ENCODE data around the gene ACE2. TPM values are rescaled to one million over a fixed set of nuclear protein-coding genes. Genes with fewer than 3 reads are reported as not detected.

The ACE2 gene
- total and polyA plus RNA-seq, 10 donors, result 0.03 to 0.06 TPM; not detected in 8

DNA sequence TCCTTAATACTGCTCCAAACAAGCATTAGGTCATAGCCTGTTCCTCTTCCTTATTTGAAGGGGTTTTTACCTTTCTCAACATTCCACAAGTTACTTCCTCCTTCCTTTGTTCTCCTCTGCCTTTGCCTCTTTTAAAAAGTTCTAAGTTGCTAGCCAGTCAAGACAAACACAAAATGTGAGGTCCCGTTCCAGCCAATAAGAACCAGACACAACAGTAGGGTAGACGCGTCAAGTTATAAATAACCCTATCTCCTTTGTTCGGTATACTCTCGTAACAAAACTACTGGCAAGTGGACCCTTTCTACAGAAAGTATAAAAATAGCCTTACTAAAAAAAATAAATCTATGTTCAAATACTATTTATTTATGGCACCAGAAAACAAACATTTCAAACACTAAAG is 6.3 kb upstream of the ACE2 start:
- no peaks in the 10 kb centered on the region for H3K9me3 ChIP-seq
- WGBS, 5 donors, result 69 to 91% (median 86%) methylated on average over 5 of the region's 5 CpGs
- no peak overlapping the region for H3K27ac ChIP-seq
- intact Hi-C loops (cut with DNase I; ENCODE audit: low total_unique reads), result no loop called here
- no peaks in the 10 kb centered on the region for H3K36me3 ChIP-seq
- no peak overlapping the region for H3K4me3 ChIP-seq
- TF ChIP-seq POLR2A (IDR thresholded peaks at IDR 0.05), result no peak
- TF ChIP-seq, protein P1, sequence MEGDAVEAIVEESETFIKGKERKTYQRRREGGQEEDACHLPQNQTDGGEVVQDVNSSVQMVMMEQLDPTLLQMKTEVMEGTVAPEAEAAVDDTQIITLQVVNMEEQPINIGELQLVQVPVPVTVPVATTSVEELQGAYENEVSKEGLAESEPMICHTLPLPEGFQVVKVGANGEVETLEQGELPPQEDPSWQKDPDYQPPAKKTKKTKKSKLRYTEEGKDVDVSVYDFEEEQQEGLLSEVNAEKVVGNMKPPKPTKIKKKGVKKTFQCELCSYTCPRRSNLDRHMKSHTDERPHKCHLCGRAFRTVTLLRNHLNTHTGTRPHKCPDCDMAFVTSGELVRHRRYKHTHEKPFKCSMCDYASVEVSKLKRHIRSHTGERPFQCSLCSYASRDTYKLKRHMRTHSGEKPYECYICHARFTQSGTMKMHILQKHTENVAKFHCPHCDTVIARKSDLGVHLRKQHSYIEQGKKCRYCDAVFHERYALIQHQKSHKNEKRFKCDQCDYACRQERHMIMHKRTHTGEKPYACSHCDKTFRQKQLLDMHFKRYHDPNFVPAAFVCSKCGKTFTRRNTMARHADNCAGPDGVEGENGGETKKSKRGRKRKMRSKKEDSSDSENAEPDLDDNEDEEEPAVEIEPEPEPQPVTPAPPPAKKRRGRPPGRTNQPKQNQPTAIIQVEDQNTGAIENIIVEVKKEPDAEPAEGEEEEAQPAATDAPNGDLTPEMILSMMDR (IDR thresholded peaks at IDR 0.05 in 8 of 11, conservative IDR thresholded peaks at IDR 0.05 in 3 of 11), result no peak
- no peak for TF ChIP-seq POLR2AphosphoS5 (IDR thresholded peaks at IDR 0.05)
- no peak for DNase-seq
- H3K4me1 ChIP-seq, result no peaks in the 10 kb centered on the region
- peaks cover 0 to 15% (median 0%) of the 10 kb centered on the region in 7 donors for H3K27me3 ChIP-seq (replicated peaks in 1 of 7)

DNA sequence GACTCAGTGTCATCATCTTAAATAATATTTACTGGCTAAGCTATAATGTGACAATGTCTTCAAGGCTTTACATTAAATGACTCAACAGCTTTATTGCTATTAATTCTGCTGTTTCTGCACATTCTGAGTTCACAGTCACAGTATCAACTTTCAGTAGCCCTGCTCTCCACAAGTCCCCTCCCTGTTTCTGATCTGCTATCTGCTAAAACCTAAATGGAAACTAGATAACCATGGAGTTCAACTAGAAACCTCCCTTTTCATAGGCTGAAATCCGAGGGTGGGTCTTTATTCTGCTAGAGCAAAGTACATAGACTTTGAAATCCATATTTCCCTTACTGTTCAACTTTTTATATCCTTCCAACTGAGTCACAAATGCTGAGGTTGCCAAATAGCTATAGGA is 5.4 kb upstream of the ACE2 start:
- TF ChIP-seq, protein P1 (IDR thresholded peaks at IDR 0.05 in 8 of 11, conservative IDR thresholded peaks at IDR 0.05 in 3 of 11), result no peak
- TF ChIP-seq POLR2AphosphoS5 (IDR thresholded peaks at IDR 0.05), result no peak
- TF ChIP-seq POLR2A (IDR thresholded peaks at IDR 0.05), result no peak
- Histone ChIP-seq H3K9me3 (no peaks in the 10 kb centered on the region), H3K4me1 (no peaks in the 10 kb centered on the region), H3K4me3 (no peak overlapping the region), H3K27me3 (replicated peaks in 1 of 7) (peaks cover 0 to 23% (median 0%) of the 10 kb centered on the region in 7 donors), H3K36me3 (no peaks in the 10 kb centered on the region), H3K27ac (no peak overlapping the region)
- WGBS, 5 donors, result 26 to 78% (median 43%) methylated on average over 1 of the region's 1 CpG
- intact Hi-C loops (cut with DNase I; ENCODE audit: low total_unique reads), result no loop called here
- no peak for DNase-seq

DNA sequence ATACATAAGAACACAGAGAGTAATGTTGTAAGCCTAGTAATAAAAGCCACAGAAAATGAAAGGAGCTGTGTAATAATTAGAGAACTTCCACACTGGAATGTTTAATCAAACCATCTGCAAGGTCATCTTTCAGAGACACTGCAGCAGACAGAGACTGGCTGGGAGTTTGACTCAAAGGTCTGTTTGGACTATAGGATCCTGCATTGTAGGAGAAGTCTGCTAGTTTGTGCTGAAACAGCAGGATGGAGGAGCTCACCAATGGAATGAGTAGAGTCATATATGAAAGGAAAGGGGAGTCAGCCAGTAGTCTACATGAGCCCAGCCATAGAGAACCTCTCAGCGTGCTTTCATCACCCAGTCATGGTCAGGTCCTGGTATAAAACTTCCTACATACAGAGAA is 4.5 kb upstream of the ACE2 start:
- 50 to 95% (median 79%) methylated on average over 1 of the region's 1 CpG for WGBS, 5 donors
- H3K27me3 ChIP-seq (replicated peaks in 1 of 7), result peaks cover 0 to 29% (median 0%) of the 10 kb centered on the region in 7 donors
- H3K4me3 ChIP-seq, result no peak overlapping the region
- no peaks in the 10 kb centered on the region for H3K36me3 ChIP-seq
- no peak for TF ChIP-seq POLR2AphosphoS5 (IDR thresholded peaks at IDR 0.05)
- TF ChIP-seq POLR2A (IDR thresholded peaks at IDR 0.05), result no peak
- TF ChIP-seq, protein P1 (IDR thresholded peaks at IDR 0.05 in 8 of 11, conservative IDR thresholded peaks at IDR 0.05 in 3 of 11), result no peak
- intact Hi-C loops (cut with DNase I; ENCODE audit: low total_unique reads), result no loop called here
- H3K9me3 ChIP-seq, result no peaks in the 10 kb centered on the region
- DNase-seq, result no peak
- H3K4me1 ChIP-seq, result no peaks in the 10 kb centered on the region
- H3K27ac ChIP-seq, result no peak overlapping the region

DNA sequence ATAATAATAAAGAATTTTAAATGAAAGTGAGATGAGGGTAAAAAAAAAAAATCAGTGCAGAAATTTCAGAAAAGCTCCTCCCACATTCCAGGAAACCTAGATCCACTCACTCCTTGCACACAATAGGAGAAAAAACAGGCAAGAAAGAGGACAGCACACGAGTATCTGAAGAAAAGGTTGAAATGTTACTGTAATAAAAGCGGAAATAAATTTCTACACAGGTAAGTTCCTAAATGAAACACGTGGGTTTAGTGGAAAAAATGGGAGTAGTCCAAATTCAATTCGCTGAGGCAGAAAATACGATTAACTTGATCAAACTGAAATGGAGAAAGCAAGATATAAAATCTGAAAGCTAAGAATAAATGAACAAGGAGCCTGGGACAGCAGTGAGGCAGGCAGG is 2.0 kb upstream of the ACE2 start:
- no peak overlapping the region for H3K27ac ChIP-seq
- no peaks in the 10 kb centered on the region for H3K36me3 ChIP-seq
- intact Hi-C loops (cut with DNase I; ENCODE audit: low total_unique reads), result no loop called here
- no peaks in the 10 kb centered on the region for H3K9me3 ChIP-seq
- TF ChIP-seq POLR2AphosphoS5 (IDR thresholded peaks at IDR 0.05) (no peak), POLR2A (IDR thresholded peaks at IDR 0.05) (no peak)
- TF ChIP-seq, protein P1 (IDR thresholded peaks at IDR 0.05 in 8 of 11, conservative IDR thresholded peaks at IDR 0.05 in 3 of 11), result no peak
- WGBS, 5 donors, result 62 to 82% (median 76%) methylated on average over 5 of the region's 5 CpGs
- no peaks in the 10 kb centered on the region for H3K4me1 ChIP-seq
- no peak for DNase-seq
- peaks cover 0 to 38% (median 0%) of the 10 kb centered on the region in 7 donors for H3K27me3 ChIP-seq (replicated peaks in 1 of 7)
- H3K4me3 ChIP-seq, result no peak overlapping the region

Data from spleen (tissue), 11 donors.